D341Med (cell line): ENCODE results near the gene PSMB5.
"Not testable (repeated sequence)": the region's sequence is repeated elsewhere in the genome, so short reads cannot be mapped to it uniquely, and the experiment has no call there.

ENCODE experiments used
- DNase-seq: peaks from one replicate; pipeline ENCODE4 v3.0.0; 2012; ENCODE audit warnings: low spot score

PSMB5 gene

GRCh38 chr14:23013749-23014054, 21.0 kb downstream of the PSMB5 start:
- DNase-seq = not testable (repeated sequence)

- no peak for DNase-seq
These were observed 21.5 kb downstream of the PSMB5 start for GRCh38 chr14:23013054-23013748.

GRCh38 chr14:23009939-23010726, 24.6 kb downstream of the PSMB5 start, which contains the start of gene C14orf93:
Gene C14orf93, minus strand, starts transcription at chr14:23010143. Its CDS starts 11,120 bp downstream, at chr14:22999023.
- DNase-seq = peak; percentile 93

- DNase-seq = no peak
These were observed 25.2 kb downstream of the PSMB5 start for GRCh38 chr14:23009483-23009938.

- no peak for DNase-seq
These were observed 25.9 kb downstream of the PSMB5 start for GRCh38 chr14:23008831-23009230.

- DNase-seq = peak; percentile 98
These were observed 27.9 kb downstream of the PSMB5 start for GRCh38 chr14:23006544-23007419.

GRCh38 chr14:23006188-23006534, 28.5 kb downstream of the PSMB5 start:
- DNase-seq = no peak

- no peak for DNase-seq
These were observed 29.1 kb downstream of the PSMB5 start for GRCh38 chr14:23005451-23006187.

GRCh38 chr14:23004274-23004673, 30.4 kb downstream of the PSMB5 start:
- DNase-seq = not testable (repeated sequence)

GRCh38 chr14:23002592-23002991, 32.1 kb downstream of the PSMB5 start:
- DNase-seq = no peak

GRCh38 chr14:23000860-23001259, 33.8 kb downstream of the PSMB5 start:
- DNase-seq = no peak

- no peak for DNase-seq
These were observed 36.2 kb downstream of the PSMB5 start for GRCh38 chr14:22998329-22999012.

GRCh38 chr14:22997676-22998323, 36.9 kb downstream of the PSMB5 start:
- no peak for DNase-seq

GRCh38 chr14:22996768-22997654, 37.7 kb downstream of the PSMB5 start:
- DNase-seq = no peak

GRCh38 chr14:22995889-22996625, 38.6 kb downstream of the PSMB5 start:
- DNase-seq = no peak

- peak; percentile 74 for DNase-seq
These were observed 39.9 kb downstream of the PSMB5 start for GRCh38 chr14:22994762-22995275.

- DNase-seq = no peak
These were observed 41.2 kb downstream of the PSMB5 start for GRCh38 chr14:22993517-22993916.

- no peak for DNase-seq
These were observed 42.8 kb downstream of the PSMB5 start for GRCh38 chr14:22991852-22992251.

GRCh38 chr14:22987291-22987690, 47.4 kb downstream of the PSMB5 start:
- no peak for DNase-seq
